GM21367 (cell line): Measurements from ENCODE around the gene APOL2.

Source experiments
- ATAC-seq: cut with Tn5 transposase; IDR thresholded peaks from one replicate; pipeline ENCODE4 v1.9.1; 2021; ENCODE audit not compliant: unreplicated experiment

Gene APOL2

DNA sequence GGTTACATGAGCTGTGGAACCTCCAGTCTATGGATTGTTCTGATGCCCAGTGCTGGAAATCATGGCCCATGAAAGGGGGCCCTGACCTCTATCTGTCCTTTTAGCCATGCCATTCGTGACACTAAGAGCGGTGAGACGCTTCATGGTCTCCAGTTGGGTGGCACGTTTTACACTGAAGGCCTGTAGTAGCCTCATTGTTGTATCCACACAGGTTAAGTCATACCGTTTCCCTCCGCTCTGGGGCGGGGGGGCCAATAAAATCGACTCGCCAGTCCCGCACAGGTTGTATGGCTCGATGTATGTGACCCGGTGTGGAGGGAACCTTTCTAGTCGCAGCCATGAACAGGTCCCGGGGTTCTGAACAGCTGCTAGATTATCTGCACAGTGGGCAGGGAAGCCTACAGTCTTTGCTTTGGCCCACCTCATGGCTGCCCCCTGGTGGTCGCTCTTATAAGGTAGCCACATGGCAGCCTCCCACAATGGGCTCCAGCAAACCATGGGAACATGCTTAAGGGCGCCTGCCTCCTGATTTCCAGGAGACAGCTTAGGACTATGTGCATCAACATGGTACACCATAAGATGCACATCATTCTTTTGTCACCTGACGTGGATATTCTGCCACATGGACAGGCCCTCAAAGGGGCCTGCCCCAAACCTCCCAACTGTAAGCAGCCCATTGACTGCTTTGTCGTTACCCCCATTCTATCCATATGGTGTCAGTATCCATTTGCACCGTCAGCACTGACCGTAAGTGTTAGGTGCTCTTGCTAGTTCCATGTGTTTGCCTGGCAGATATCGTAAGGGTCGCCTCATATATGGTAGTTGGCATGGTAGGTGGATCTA lies 59.1 kb downstream of the APOL2 start:
- ATAC-seq, result no peak

- ATAC-seq, result no peak
These were observed 62.2 kb downstream of the APOL2 start for GRCh38 chr22:36177160-36177559.
